BJ (cell line): ENCODE results near the gene NCF4. TPM values are rescaled to one million over a fixed set of nuclear protein-coding genes. Genes with fewer than 3 reads are reported as not detected.

Experiments
- CTCF ChIA-PET: fragments of 350-600 bp; formaldehyde crosslinking; extraction: SDS; loops from one replicate; lab custom pipeline; 2021; ENCODE audit warnings: antibody characterized with exemption, inconsistent platforms; lab: Yijun Ruan, JAX
- POLR2A ChIA-PET: fragments of 300-600 bp; sonication (Branson Sonifier 250); formaldehyde crosslinking; extraction: SDS; loops from one replicate; lab custom pipeline; 2021; ENCODE audit warnings: antibody characterized with exemption; lab: Charles Lee
- DNase-seq: peaks from one replicate; pipeline ENCODE4 v3.0.0-alpha.2; 2011; ENCODE audit warnings: low read depth
- H3K27me3 ChIP-seq: 2 replicates; pipeline ENCODE4 v1.6.0; 2011; ENCODE audit warnings: low read length; ENCODE audit not compliant: control insufficient read depth, insufficient read depth
- H3K36me3 ChIP-seq: 2 replicates; pipeline ENCODE4 v1.5.1; 2011; ENCODE audit warnings: low read length; ENCODE audit not compliant: control insufficient read depth, insufficient read depth
- H3K4me3 ChIP-seq: 2 replicates; pipeline ENCODE4 v1.5.1; 2011; ENCODE audit warnings: low read depth, mild to moderate bottlenecking, control low read depth, low read length
- polyA plus RNA-seq: library from polyadenylated mRNA; depleted of rRNA; stranded (reverse); fragments of >200 nt; gene quantifications from 2 replicates; pipeline ENCODE4 v1.2.3, GENCODE V29; 2011
- TF ChIP-seq, protein P1 (sequence below): IDR thresholded peaks from 2 replicates; pipeline ENCODE4 v1.5.1; 2011; ENCODE audit warnings: low read depth, mild to moderate bottlenecking, control low read depth, inconsistent platforms, low read length, moderate library complexity; ENCODE audit not compliant: insufficient read depth

Gene NCF4
- polyA plus RNA-seq, 1 experiment = not detected

- no peaks in the 10 kb centered on the region for H3K36me3 ChIP-seq
- ChIA-PET CTCF (interaction anchor here (0.7 to 8.2 kb wide), 28 partner anchors 10 to 313 kb away, joined by 3 to 89 read pairs (median 8); partner anchors contain the start of genes IFT27, MPST and TST), POLR2A (no interaction called here)
- TF ChIP-seq, protein P1, sequence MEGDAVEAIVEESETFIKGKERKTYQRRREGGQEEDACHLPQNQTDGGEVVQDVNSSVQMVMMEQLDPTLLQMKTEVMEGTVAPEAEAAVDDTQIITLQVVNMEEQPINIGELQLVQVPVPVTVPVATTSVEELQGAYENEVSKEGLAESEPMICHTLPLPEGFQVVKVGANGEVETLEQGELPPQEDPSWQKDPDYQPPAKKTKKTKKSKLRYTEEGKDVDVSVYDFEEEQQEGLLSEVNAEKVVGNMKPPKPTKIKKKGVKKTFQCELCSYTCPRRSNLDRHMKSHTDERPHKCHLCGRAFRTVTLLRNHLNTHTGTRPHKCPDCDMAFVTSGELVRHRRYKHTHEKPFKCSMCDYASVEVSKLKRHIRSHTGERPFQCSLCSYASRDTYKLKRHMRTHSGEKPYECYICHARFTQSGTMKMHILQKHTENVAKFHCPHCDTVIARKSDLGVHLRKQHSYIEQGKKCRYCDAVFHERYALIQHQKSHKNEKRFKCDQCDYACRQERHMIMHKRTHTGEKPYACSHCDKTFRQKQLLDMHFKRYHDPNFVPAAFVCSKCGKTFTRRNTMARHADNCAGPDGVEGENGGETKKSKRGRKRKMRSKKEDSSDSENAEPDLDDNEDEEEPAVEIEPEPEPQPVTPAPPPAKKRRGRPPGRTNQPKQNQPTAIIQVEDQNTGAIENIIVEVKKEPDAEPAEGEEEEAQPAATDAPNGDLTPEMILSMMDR = no peak
- DNase-seq = no peak
- H3K27me3 ChIP-seq = peaks cover 13% of the 10 kb centered on the region
- H3K4me3 ChIP-seq = no peak overlapping the region
Observed at GRCh38 chr22:36855478-36855877, 5.3 kb upstream of the NCF4 start.

DNA sequence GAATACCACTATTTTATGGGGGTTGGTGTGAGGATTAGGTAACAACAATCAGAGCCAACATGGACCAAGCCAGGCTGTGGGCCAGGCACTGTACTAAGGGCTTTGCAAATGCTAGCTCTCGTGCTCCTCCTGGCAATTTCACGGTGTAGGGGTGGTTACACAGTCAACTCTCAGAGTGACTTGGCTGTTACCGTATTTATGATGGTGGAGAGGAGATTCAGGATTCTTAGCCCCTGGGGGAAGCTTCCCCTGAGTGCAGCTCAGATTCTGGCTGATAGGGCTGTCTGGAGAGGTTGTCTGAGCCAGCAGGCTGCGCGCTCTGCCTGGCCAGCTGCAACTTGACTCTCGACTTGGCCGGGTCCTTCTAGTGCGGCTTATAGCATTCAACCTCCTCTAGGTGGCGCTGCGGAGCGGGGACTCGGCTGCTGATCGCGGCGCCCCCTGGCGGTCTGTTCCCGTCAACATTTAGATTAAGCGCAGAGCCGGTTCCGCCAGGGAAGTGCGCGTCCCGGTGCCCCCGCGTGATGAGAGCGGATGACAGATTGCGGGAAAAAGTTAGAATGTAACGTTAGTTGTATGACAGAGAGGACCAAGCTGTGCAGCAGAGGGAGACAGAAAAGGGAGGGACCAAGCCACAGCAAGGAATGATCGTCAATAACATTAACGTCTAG lies 4.5 kb upstream of the NCF4 start:
- Histone ChIP-seq H3K4me3 (no peak overlapping the region), H3K27me3 (peaks cover 10% of the 10 kb centered on the region), H3K36me3 (no peaks in the 10 kb centered on the region)
- TF ChIP-seq, protein P1 = peak; percentile 100
- CTCF ChIA-PET = interaction anchor here (0.6 to 8.2 kb wide), 57 partner anchors 10 to 1533 kb away, joined by 3 to 89 read pairs (median 4); partner anchors contain the start of genes IFT27, MPST and TST
- POLR2A ChIA-PET = no interaction called here
- DNase-seq = peak; percentile 12

DNA sequence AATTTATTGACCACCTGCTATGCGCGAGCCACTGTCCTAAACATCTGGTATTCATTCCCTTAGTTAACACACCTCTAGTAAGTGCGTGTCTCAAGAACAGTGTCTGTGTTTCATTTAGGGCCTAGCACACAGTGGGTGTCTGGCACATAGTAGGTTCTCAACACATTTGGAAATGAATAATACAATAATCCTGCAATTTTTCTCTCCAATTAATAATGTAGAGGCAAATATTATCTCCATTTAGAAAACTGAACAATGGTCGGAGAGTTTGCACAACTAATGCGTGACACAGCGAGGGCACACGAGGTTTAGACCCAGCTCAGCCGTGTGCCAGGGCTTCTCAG lies 4.0 kb upstream of the NCF4 start:
- peaks cover 10% of the 10 kb centered on the region for H3K27me3 ChIP-seq
- TF ChIP-seq, protein P1 = no peak
- no peak for DNase-seq
- H3K4me3 ChIP-seq = no peak overlapping the region
- CTCF ChIA-PET = interaction anchor here (0.8 to 8.2 kb wide), 32 partner anchors 9 to 1533 kb away, joined by 3 to 89 read pairs (median 7); partner anchors contain the start of gene IFT27
- POLR2A ChIA-PET = no interaction called here
- no peaks in the 10 kb centered on the region for H3K36me3 ChIP-seq

DNA sequence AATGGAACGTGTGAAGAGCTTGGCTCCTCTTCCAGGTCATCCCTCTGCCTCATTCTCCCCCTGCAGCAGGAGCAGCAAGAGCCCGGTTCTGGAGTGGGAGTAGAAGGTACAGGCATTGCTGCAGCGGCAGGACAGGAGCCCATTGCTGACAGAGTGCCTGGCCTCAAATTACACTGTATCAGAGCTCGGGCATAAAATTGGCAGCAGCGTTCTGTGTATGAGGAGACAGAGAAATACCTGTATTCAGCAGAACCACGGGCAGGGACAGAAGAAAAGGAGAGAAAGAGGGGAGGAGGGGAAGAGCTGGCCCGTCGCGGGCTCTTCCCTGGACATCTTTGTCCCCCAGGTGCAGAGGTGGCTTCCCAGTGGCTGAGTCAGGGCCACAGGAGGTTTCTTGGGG lies 2.6 kb upstream of the NCF4 start:
- CTCF ChIA-PET = interaction anchor here (0.6 to 8.2 kb wide), 8 partner anchors 8 to 310 kb away, joined by 3 to 89 read pairs (median 16); no protein-coding TSS in a partner anchor
- Histone ChIP-seq H3K27me3 (peaks cover 10% of the 10 kb centered on the region), H3K36me3 (no peaks in the 10 kb centered on the region), H3K4me3 (no peak overlapping the region)
- POLR2A ChIA-PET = no interaction called here
- TF ChIP-seq, protein P1 = no peak
- DNase-seq = no peak

GRCh38 chr22:36858966-36859365 lies 1.8 kb upstream of the NCF4 start:
- Histone ChIP-seq H3K36me3 (no peaks in the 10 kb centered on the region), H3K4me3 (no peak overlapping the region), H3K27me3 (peaks cover 10% of the 10 kb centered on the region)
- TF ChIP-seq, protein P1 = no peak
- no peak for DNase-seq
- POLR2A ChIA-PET = no interaction called here
- CTCF ChIA-PET = interaction anchor here (0.6 to 8.2 kb wide), 6 partner anchors 12 to 311 kb away, joined by 3 to 89 read pairs (median 31); no protein-coding TSS in a partner anchor
